ENCODE data around the gene SLC16A8.

DNA sequence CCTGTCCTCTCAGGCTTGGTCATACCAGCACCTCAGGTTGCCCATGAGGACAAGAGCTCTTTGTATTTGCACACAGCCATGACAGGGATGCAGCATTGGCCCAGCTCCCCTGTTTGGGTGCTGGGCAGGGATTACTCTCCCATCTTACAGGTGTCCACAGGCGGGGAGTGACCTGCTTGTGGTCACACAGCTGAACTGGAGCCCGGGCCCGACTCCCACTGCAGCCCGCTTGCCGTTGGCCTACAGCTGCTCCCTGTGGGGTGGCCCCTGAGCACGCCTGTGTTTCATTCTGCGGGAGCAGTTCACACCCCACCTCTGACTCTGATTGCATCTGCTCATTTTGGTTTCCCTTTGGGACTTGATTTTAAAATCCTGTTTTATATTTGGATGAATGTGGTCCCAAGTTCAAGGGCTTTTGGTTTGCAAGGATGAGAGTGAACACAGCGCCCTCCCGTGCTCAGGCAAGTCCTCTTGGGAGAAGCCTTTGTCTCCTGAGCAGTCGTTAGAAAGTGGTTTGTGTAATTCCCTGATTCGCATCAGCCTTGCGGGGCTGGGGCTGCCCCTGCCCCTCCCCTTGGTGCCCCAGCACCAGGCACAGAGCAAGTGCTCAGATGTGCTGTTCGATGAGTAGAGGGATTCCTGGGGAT is 17.5 kb downstream of the SLC16A8 start:
- TF ChIP-seq, protein P1, sequence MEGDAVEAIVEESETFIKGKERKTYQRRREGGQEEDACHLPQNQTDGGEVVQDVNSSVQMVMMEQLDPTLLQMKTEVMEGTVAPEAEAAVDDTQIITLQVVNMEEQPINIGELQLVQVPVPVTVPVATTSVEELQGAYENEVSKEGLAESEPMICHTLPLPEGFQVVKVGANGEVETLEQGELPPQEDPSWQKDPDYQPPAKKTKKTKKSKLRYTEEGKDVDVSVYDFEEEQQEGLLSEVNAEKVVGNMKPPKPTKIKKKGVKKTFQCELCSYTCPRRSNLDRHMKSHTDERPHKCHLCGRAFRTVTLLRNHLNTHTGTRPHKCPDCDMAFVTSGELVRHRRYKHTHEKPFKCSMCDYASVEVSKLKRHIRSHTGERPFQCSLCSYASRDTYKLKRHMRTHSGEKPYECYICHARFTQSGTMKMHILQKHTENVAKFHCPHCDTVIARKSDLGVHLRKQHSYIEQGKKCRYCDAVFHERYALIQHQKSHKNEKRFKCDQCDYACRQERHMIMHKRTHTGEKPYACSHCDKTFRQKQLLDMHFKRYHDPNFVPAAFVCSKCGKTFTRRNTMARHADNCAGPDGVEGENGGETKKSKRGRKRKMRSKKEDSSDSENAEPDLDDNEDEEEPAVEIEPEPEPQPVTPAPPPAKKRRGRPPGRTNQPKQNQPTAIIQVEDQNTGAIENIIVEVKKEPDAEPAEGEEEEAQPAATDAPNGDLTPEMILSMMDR (IDR thresholded peaks at IDR 0.05), result no peak
- TF ChIP-seq POLR2A (IDR thresholded peaks at IDR 0.05), result no peak

Measured in uterus (tissue), 2 donors.